Ishikawa (cell line): ENCODE data around the gene GALNT7.

Source experiments
- CEBPB ChIP-seq: IDR thresholded peaks from 2 replicates; pipeline ENCODE4 v1.6.1; 2012
- CREB1 ChIP-seq: IDR thresholded peaks from 2 replicates; pipeline ENCODE4 v1.6.1; 2012; ENCODE audit warnings: low read depth
- EP300 ChIP-seq: IDR thresholded peaks from 2 replicates; pipeline ENCODE4 v1.6.1; 2012; ENCODE audit warnings: borderline replicate concordance
- FOXM1 ChIP-seq: IDR thresholded peaks from 2 replicates; pipeline ENCODE4 v1.6.1; 2012; ENCODE audit warnings: low read depth, borderline replicate concordance
- MAX ChIP-seq: IDR thresholded peaks from 2 replicates; pipeline ENCODE4 v1.6.1; 2012
- NFIC ChIP-seq: IDR thresholded peaks from 2 replicates; pipeline ENCODE4 v1.6.1; 2012
- RAD21 ChIP-seq: IDR thresholded peaks from 2 replicates; pipeline ENCODE4 v1.6.1; 2012; ENCODE audit warnings: low read depth
- REST ChIP-seq: IDR thresholded peaks from 2 replicates; pipeline ENCODE4 v1.6.1; 2012; ENCODE audit warnings: low read depth, mild to moderate bottlenecking
- TAF1 ChIP-seq: IDR thresholded peaks from 2 replicates; pipeline ENCODE4 v1.6.1; 2012; ENCODE audit warnings: low read depth, mild to moderate bottlenecking
- TEAD4 ChIP-seq: IDR thresholded peaks from 2 replicates; pipeline ENCODE4 v1.6.1; 2012
- YY1 ChIP-seq: IDR thresholded peaks from 2 replicates; pipeline ENCODE4 v1.6.1; 2012; ENCODE audit warnings: low read depth
- TF ChIP-seq, protein P1 (sequence below): IDR thresholded peaks from 2 replicates; pipeline ENCODE4 v1.6.1; 2012

GRCh38 chr4:173337463-173337862 is 168.9 kb downstream of the GALNT7 start:
- TF ChIP-seq EP300: no peak
- TF ChIP-seq RAD21: no peak
- no peak for TF ChIP-seq NFIC
- TF ChIP-seq, protein P1, sequence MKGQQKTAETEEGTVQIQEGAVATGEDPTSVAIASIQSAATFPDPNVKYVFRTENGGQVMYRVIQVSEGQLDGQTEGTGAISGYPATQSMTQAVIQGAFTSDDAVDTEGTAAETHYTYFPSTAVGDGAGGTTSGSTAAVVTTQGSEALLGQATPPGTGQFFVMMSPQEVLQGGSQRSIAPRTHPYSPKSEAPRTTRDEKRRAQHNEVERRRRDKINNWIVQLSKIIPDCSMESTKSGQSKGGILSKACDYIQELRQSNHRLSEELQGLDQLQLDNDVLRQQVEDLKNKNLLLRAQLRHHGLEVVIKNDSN: no peak
- no peak for TF ChIP-seq YY1
- no peak for TF ChIP-seq MAX
- no peak for TF ChIP-seq TEAD4
- no peak for TF ChIP-seq REST
- no peak for TF ChIP-seq FOXM1
- TF ChIP-seq CREB1: no peak
- TF ChIP-seq TAF1: no peak
- no peak for TF ChIP-seq CEBPB
